ENCODE data around the gene PTPRM. TPM values are rescaled to one million over a fixed set of nuclear protein-coding genes. Genes with fewer than 3 reads are reported as not detected.

Gene PTPRM
- total and polyA plus RNA-seq, 2 of the 4 experiments (the other 2 are of a cell fraction): 28.3 to 51.2 TPM

- Histone ChIP-seq H3K23ac (ENCODE audit: low read depth, low read length) (peak overlapping the region; percentile 53), H2BK5ac (ENCODE audit: low read depth, low read length, poor library complexity, severe bottlenecking) (no peak overlapping the region), H4K20me1 (ENCODE audit: insufficient read depth, low read length) (peaks cover 8% of the 10 kb centered on the region; the same call in 1 of the 2 replicates), H3K18ac (ENCODE audit: low read depth, low read length) (peak overlapping the region; percentile 31; the same call in 1 of the 2 replicates), H3K4me3 (ENCODE audit: insufficient read depth, low read depth, low read length) (no peak overlapping the region), H3K4me2 (ENCODE audit: low read depth, low read length) (peak overlapping the region; percentile 25; the same call in 1 of the 2 replicates), H2BK120ac (ENCODE audit: low read depth, low read length) (peak overlapping the region; percentile 72), H3K56ac (ENCODE audit: extremely low read depth, insufficient read depth, low read length) (peak overlapping the region; percentile 47; the same call in 1 of the 2 replicates), H2BK20ac (ENCODE audit: low read depth, low read length) (peak overlapping the region; percentile 62), H3K27me3 (ENCODE audit: control insufficient read depth, insufficient read depth, low read length) (no peaks in the 10 kb centered on the region), H3K9ac (ENCODE audit: low read depth, low read length) (no peak overlapping the region), H3K27ac (ENCODE audit: insufficient read depth, low read length) (no peak overlapping the region), H4K91ac (ENCODE audit: insufficient read depth, low read depth, low read length) (peak overlapping the region; percentile 55; the same call in 1 of the 2 replicates), H2BK15ac (ENCODE audit: low read depth, low read length) (peak overlapping the region; percentile 45; the same call in 1 of the 3 replicates), H3K4ac (ENCODE audit: low read depth, low read length) (peak overlapping the region; percentile 73), H4K5ac (ENCODE audit: low read depth, low read length) (no peak overlapping the region), H2AK5ac (ENCODE audit: low read depth, low read length) (peak overlapping the region; percentile 84; the same call in 1 of the 2 replicates), H2AFZ (replicated peaks; ENCODE audit: low read length, poor library complexity) (no peak overlapping the region), H3K4me1 (ENCODE audit: control insufficient read depth, insufficient read depth, low read length) (peaks cover 18% of the 10 kb centered on the region), H3K79me1 (ENCODE audit: low read depth in 1 of 2, low read length in 2 of 2) (peaks cover 15 to 69% of the 10 kb centered on the region in 2 experiments), H3K9me1 (ENCODE audit: insufficient read depth, low read length) (peaks cover 18% of the 10 kb centered on the region), H3K14ac (replicated peaks; ENCODE audit: low read depth, low read length) (peak overlapping the region; percentile 63), H4K8ac (ENCODE audit: low read depth in 2 of 2, low read length in 2 of 2) (peak overlapping the region; percentile 27 to 57; a peak in 2 of 4 replicates), H3K9me3 (ENCODE audit: control insufficient read depth, insufficient read depth, low read length) (no peaks in the 10 kb centered on the region), H3K36me3 (ENCODE audit: control insufficient read depth, insufficient read depth, low read length) (no peaks in the 10 kb centered on the region), H2AK9ac (replicated peaks; ENCODE audit: low read depth, low read length, poor library complexity) (no peak overlapping the region)
- dilution Hi-C loops (cut with HindIII; ENCODE audit: low sequenced_read_pairs, unreplicated experiment): no loop called here
- no CpG with 5 or more reads among the region's 12 CpGs for WGBS, 2 experiments (ENCODE audit: extremely low coverage in 2 of 2, insufficient read length in 1 of 2)
- ATAC-seq (ENCODE audit: low read depth): no peak
- ChIA-PET CTCF (interaction anchor here (0.5 kb wide), 1 partner anchor 196 kb away, joined by 3 read pairs; no protein-coding TSS in a partner anchor), POLR2A (ENCODE audit: unreplicated experiment) (no interaction called here)
- DNase-seq: no peak
- TF ChIP-seq RAD21 (IDR thresholded peaks at IDR 0.05; ENCODE audit: low read length) (no peak), CHD1 (IDR thresholded peaks at IDR 0.05; ENCODE audit: low read depth, low read length) (no peak), ELK1 (IDR thresholded peaks at IDR 0.05; ENCODE audit: borderline replicate concordance, low read depth, low read length) (no peak), POLR2A (IDR thresholded peaks at IDR 0.05; ENCODE audit: low read depth, low read length) (no peak)
- in situ Hi-C loops (cut with MboI; ENCODE audit: low sequenced_read_pairs): no loop called here
- intact Hi-C loops (cut with micrococcal nuclease): no loop called here
- no TSS peak for BruUV-seq (replicated peaks)
Observed at GRCh38 chr18:7607540-7608173, 40.5 kb downstream of the PTPRM start.
